Limb (tissue), 2 donors: Measurements from ENCODE around the gene DPY19L3.
A peak's percentile ranks its signal among the peaks of the same experiment; 100 is the strongest.
"Not testable (repeated sequence)": the region's sequence is repeated elsewhere in the genome, so short reads cannot be mapped to it uniquely, and the experiment has no call there.

Experiments
- DNase-seq, 2 donors: peaks; one replicate each; pipeline ENCODE4 v3.0.0-alpha.2; 2016; ENCODE audit errors: extremely low spot score in 2 of 2

DPY19L3 gene

GRCh38 chr19:32405431-32406160, at the start of gene DPY19L3:
Gene DPY19L3, plus strand, starts transcription at chr19:32405770. Its CDS starts 2,484 bp downstream, at chr19:32408254.
- DNase-seq = peak; percentile 96 to 98

GRCh38 chr19:32357720-32358119, 47.9 kb upstream of the DPY19L3 start:
- no peak for DNase-seq

GRCh38 chr19:32358321-32358720, 47.2 kb upstream of the DPY19L3 start:
- no peak for DNase-seq

- no peak for DNase-seq
These were observed 46.0 kb upstream of the DPY19L3 start for GRCh38 chr19:32359581-32359980.

GRCh38 chr19:32361574-32362317, 43.8 kb upstream of the DPY19L3 start:
- no peak for DNase-seq

- DNase-seq = no peak
These were observed 43.3 kb upstream of the DPY19L3 start for GRCh38 chr19:32362318-32362691.

GRCh38 chr19:32363175-32363574, 42.4 kb upstream of the DPY19L3 start:
- no peak for DNase-seq

GRCh38 chr19:32363632-32364031, 41.9 kb upstream of the DPY19L3 start:
- DNase-seq = no peak

- no peak for DNase-seq
These were observed 41.5 kb upstream of the DPY19L3 start for GRCh38 chr19:32364040-32364439.

GRCh38 chr19:32367063-32367462, 38.5 kb upstream of the DPY19L3 start:
- no peak for DNase-seq

GRCh38 chr19:32367948-32368536, 37.5 kb upstream of the DPY19L3 start:
- no peak for DNase-seq

GRCh38 chr19:32368787-32369186, 36.8 kb upstream of the DPY19L3 start:
- DNase-seq = no peak

- DNase-seq = no peak
These were observed 32.6 kb upstream of the DPY19L3 start for GRCh38 chr19:32372726-32373517.

GRCh38 chr19:32373585-32374295, 31.8 kb upstream of the DPY19L3 start:
- DNase-seq = no peak

- DNase-seq = not testable (repeated sequence)
These were observed 31.2 kb upstream of the DPY19L3 start for GRCh38 chr19:32374362-32374761.

GRCh38 chr19:32377088-32377487, 28.5 kb upstream of the DPY19L3 start:
- not testable (repeated sequence) for DNase-seq

GRCh38 chr19:32380269-32380668, 25.3 kb upstream of the DPY19L3 start:
- DNase-seq = no peak

- no peak for DNase-seq
These were observed 17.7 kb upstream of the DPY19L3 start for GRCh38 chr19:32387701-32388392.

- DNase-seq = no peak
These were observed 17.1 kb upstream of the DPY19L3 start for GRCh38 chr19:32388393-32388855.

GRCh38 chr19:32392901-32393300, 12.7 kb upstream of the DPY19L3 start:
- DNase-seq = no peak
